ENCODE results near the gene FDXACB1. TPM values are rescaled to one million over a fixed set of nuclear protein-coding genes. Genes with fewer than 3 reads are reported as not detected.

Gene FDXACB1
- total and polyA plus RNA-seq, 9 of the 15 experiments (the other 6 are each of a cell fraction or from before 2014, with no cell fraction given): 3.2 to 7.5 (median 5.3) TPM

GRCh38 chr11:111923351-111923788 is 44.4 kb upstream of the FDXACB1 start:
- ATAC-seq (no peak), FAIRE-seq (peak; percentile 26), DNase-seq (ENCODE audit: extremely low read depth in 1 of 4, low spot score in 3 of 4) (no peak)
- Histone ChIP-seq H4K20me1 (replicated peaks; ENCODE audit: control insufficient read depth, insufficient read depth, low read length) (no peaks in the 10 kb centered on the region), H3K36me3 (ENCODE audit: control insufficient read depth, insufficient read depth, low read length) (no peaks in the 10 kb centered on the region), H3K4me3 (no peak overlapping the region), H3K27me3 (ENCODE audit: control insufficient read depth in 2 of 2, insufficient read depth in 2 of 2, low read length in 2 of 2) (no peaks in the 10 kb centered on the region), H2AFZ (ENCODE audit: low read depth, low read length) (peak overlapping the region; percentile 93), H3K79me2 (ENCODE audit: control insufficient read depth, insufficient read depth, low read length) (no peaks in the 10 kb centered on the region), H3K9ac (ENCODE audit: insufficient read depth in 1 of 2, low read depth in 2 of 2, low read length in 2 of 2) (peak overlapping the region; percentile 1 to 9; a peak in 1 of 4 replicates), H3K4me2 (ENCODE audit: insufficient read depth, low read length) (no peak overlapping the region), H3K27ac (ENCODE audit: extremely low read depth, low read depth, low read length) (0 out of 3 replicates have a peak overlapping the region, but pooled peaks have one; percentile 4), H3K9me3 (replicated peaks; ENCODE audit: control insufficient read depth, insufficient read depth, low read depth, low read length) (no peaks in the 10 kb centered on the region), H3K9me1 (ENCODE audit: control insufficient read depth, insufficient read depth, low read length) (no peaks in the 10 kb centered on the region), H3K4me1 (replicated peaks in 1 of 2; ENCODE audit: control insufficient read depth in 2 of 2, insufficient read depth in 2 of 2, low read length in 2 of 2) (peaks cover 31 to 34% of the 10 kb centered on the region in 2 experiments)
- no TSS peak for BruUV-seq (replicated peaks)
- in situ Hi-C loops (cut with MboI) (no loop called here), intact Hi-C loops (cut with micrococcal nuclease) (no loop called here)
- TF ChIP-seq NFE2L1 (tag; IDR thresholded peaks at IDR 0.05; ENCODE audit: borderline replicate concordance, low read depth): peak; percentile 33; the same call in 1 of the 2 replicates
- no peak for TF ChIP-seq NFRKB (IDR thresholded peaks at IDR 0.05; ENCODE audit: low read depth)
- no peak for TF ChIP-seq RUNX1 (IDR thresholded peaks at IDR 0.05; ENCODE audit: low read depth)
- no peak for TF ChIP-seq PHB (CRISPR knock-in tag; IDR thresholded peaks at IDR 0.05)
- TF ChIP-seq C11orf30 (IDR thresholded peaks at IDR 0.05; ENCODE audit: low read depth): 0 out of 2 replicates have a peak, but pooled peaks have one; percentile 41
- peak; percentile 29; the same call in 1 of the 2 replicates for TF ChIP-seq MAFG (tag; conservative IDR thresholded peaks at IDR 0.05)
- no peak for TF ChIP-seq ADNP (tag; IDR thresholded peaks at IDR 0.05)
- no peak for TF ChIP-seq TAF1 (IDR thresholded peaks at IDR 0.05; ENCODE audit: control insufficient read depth, extremely low read depth, insufficient read depth, low read length, severe bottlenecking)
- TF ChIP-seq SOX6 (IDR thresholded peaks at IDR 0.05): no peak
- TF ChIP-seq ZNF316 (IDR thresholded peaks at IDR 0.05): peak; percentile 15; the same call in 1 of the 2 replicates
- peak; percentile 65 for TF ChIP-seq NFE2 (IDR thresholded peaks at IDR 0.05; ENCODE audit: low read depth)
- no peak for TF ChIP-seq ATF6 (CRISPR knock-in tag; IDR thresholded peaks at IDR 0.05)
- ChIA-PET CTCF (ENCODE audit: low intra/inter-chr PET ratio) (no interaction called here), POLR2A (interaction anchor here (1.7 to 2.1 kb wide), 2 partner anchors 12 to 14 kb away, joined by 4 to 8 read pairs; partner anchors contain the start of genes CRYAB and DIXDC1)
- WGBS (ENCODE audit: insufficient coverage, low coverage, missing lambda C conversion rate): 34% methylated on average over 5 of the region's 5 CpGs

Measured in K562 (cell line).